ENCODE results near the gene TADA2B. TPM values are rescaled to one million over a fixed set of nuclear protein-coding genes. Genes with fewer than 3 reads are reported as not detected.
A peak's percentile ranks its signal among the peaks of the same experiment; 100 is the strongest.

Gene TADA2B
- total and polyA plus RNA-seq, 2 of the 4 experiments (the other 2 are of a cell fraction), result 6.1 to 8.6 TPM

- Histone ChIP-seq H3K4me2 (ENCODE audit: low read depth, low read length) (peak overlapping the region; percentile 73), H4K91ac (ENCODE audit: insufficient read depth, low read depth, low read length) (no peak overlapping the region), H4K5ac (ENCODE audit: low read depth, low read length) (peak overlapping the region; percentile 33; the same call in 1 of the 2 replicates), H3K14ac (replicated peaks; ENCODE audit: low read depth, low read length) (peak overlapping the region; percentile 33), H3K9me3 (ENCODE audit: control insufficient read depth, insufficient read depth, low read length) (no peaks in the 10 kb centered on the region), H2BK15ac (ENCODE audit: low read depth, low read length) (no peak overlapping the region), H4K20me1 (ENCODE audit: insufficient read depth, low read length) (peaks cover 17% of the 10 kb centered on the region), H2BK5ac (ENCODE audit: low read depth, low read length, poor library complexity, severe bottlenecking) (no peak overlapping the region), H3K79me1 (ENCODE audit: low read depth in 1 of 2, low read length in 2 of 2) (peaks cover 12 to 33% of the 10 kb centered on the region in 2 experiments), H3K56ac (ENCODE audit: extremely low read depth, insufficient read depth, low read length) (peak overlapping the region; percentile 70; the same call in 1 of the 2 replicates), H4K8ac (ENCODE audit: low read depth in 2 of 2, low read length in 2 of 2) (peak overlapping the region; percentile 56 to 80; a peak in 2 of 4 replicates), H3K9me1 (ENCODE audit: insufficient read depth, low read length) (peaks cover 3% of the 10 kb centered on the region; the same call in 1 of the 2 replicates), H3K36me3 (ENCODE audit: control insufficient read depth, insufficient read depth, low read length) (peaks cover 5% of the 10 kb centered on the region), H2BK20ac (ENCODE audit: low read depth, low read length) (no peak overlapping the region), H3K27ac (ENCODE audit: insufficient read depth, low read length) (peak overlapping the region; percentile 19; the same call in 1 of the 2 replicates), H3K27me3 (ENCODE audit: control insufficient read depth, insufficient read depth, low read length) (peaks cover 2% of the 10 kb centered on the region; the same call in 1 of the 2 replicates), H3K18ac (ENCODE audit: low read depth, low read length) (no peak overlapping the region), H2BK120ac (ENCODE audit: low read depth, low read length) (no peak overlapping the region), H3K23ac (ENCODE audit: low read depth, low read length) (peak overlapping the region; percentile 63), H2AK9ac (replicated peaks; ENCODE audit: low read depth, low read length, poor library complexity) (peak overlapping the region; percentile 93), H3K4me1 (ENCODE audit: control insufficient read depth, insufficient read depth, low read length) (peaks cover 7% of the 10 kb centered on the region; the same call in 1 of the 2 replicates), H2AFZ (replicated peaks; ENCODE audit: low read length, poor library complexity) (peak overlapping the region; percentile 93), H2AK5ac (ENCODE audit: low read depth, low read length) (no peak overlapping the region), H3K9ac (ENCODE audit: low read depth, low read length) (peak overlapping the region; percentile 79), H3K4ac (ENCODE audit: low read depth, low read length) (peak overlapping the region; percentile 42; the same call in 1 of the 2 replicates), H3K4me3 (ENCODE audit: insufficient read depth, low read depth, low read length) (peak overlapping the region; percentile 74)
- DNase-seq, result no peak
- dilution Hi-C loops (cut with HindIII; ENCODE audit: low sequenced_read_pairs, unreplicated experiment), result no loop called here
- POLR2A ChIA-PET (ENCODE audit: unreplicated experiment), result interaction anchor here (0.6 kb wide), 2 partner anchors 867 to 1293 kb away, joined by 4 read pairs; no protein-coding TSS in a partner anchor
- CTCF ChIA-PET, result interaction anchor here (1.0 to 1.5 kb wide), 6 partner anchors 12 to 284 kb away, joined by 3 to 4 read pairs (median 4); partner anchors contain the start of gene TADA2B
- no peak for ATAC-seq (ENCODE audit: low read depth)
- in situ Hi-C loops (cut with MboI; ENCODE audit: low sequenced_read_pairs), result no loop called here
- BruUV-seq (replicated peaks), result no TSS peak
- intact Hi-C loops (cut with micrococcal nuclease), result loop anchor here (2.0 kb wide), 1 partner anchor 56 kb away; no protein-coding TSS in a partner anchor
- 10% methylated on average over 16 of the region's 20 CpGs; no CpG with 5 or more reads in 1 of the 2 experiments for WGBS, 2 experiments (ENCODE audit: extremely low coverage in 2 of 2, insufficient read length in 1 of 2)
- TF ChIP-seq CHD1 (IDR thresholded peaks at IDR 0.05; ENCODE audit: low read depth, low read length) (no peak), NFE2L2 (IDR thresholded peaks at IDR 0.05; ENCODE audit: low read depth, low read length) (no peak)
These were observed 25.7 kb downstream of the TADA2B start for GRCh38 chr4:7068883-7069282.

Data from IMR-90 (cell line).